Glutamatergic neuron (in vitro differentiated cells): Measurements from ENCODE around the gene TRIM28. TPM values are rescaled to one million over a fixed set of nuclear protein-coding genes. Genes with fewer than 3 reads are reported as not detected.

ENCODE experiments used
- DNase-seq: peaks from one replicate; pipeline ENCODE4 v3.0.0; 2022
- H3K27ac Mint-ChIP-seq: one replicate; pipeline ENCODE4 v1.8.0; 2020; ENCODE audit warnings: mild to moderate bottlenecking, mixed read lengths, inconsistent platforms; ENCODE audit not compliant: unreplicated experiment
- H3K27me3 Mint-ChIP-seq: one replicate; pipeline ENCODE4 v1.8.0; 2020; ENCODE audit warnings: mild to moderate bottlenecking, moderate library complexity, mixed read lengths, inconsistent platforms; ENCODE audit not compliant: unreplicated experiment
- H3K36me3 Mint-ChIP-seq: one replicate; pipeline ENCODE4 v1.8.0; 2020; ENCODE audit warnings: mild to moderate bottlenecking, mixed read lengths, inconsistent platforms; ENCODE audit not compliant: unreplicated experiment
- H3K4me1 Mint-ChIP-seq: one replicate; pipeline ENCODE4 v1.8.0; 2020; ENCODE audit warnings: mild to moderate bottlenecking, low read depth, mixed read lengths, inconsistent platforms; ENCODE audit not compliant: unreplicated experiment
- H3K4me3 Mint-ChIP-seq: one replicate; pipeline ENCODE4 v1.8.0; 2020; ENCODE audit warnings: mild to moderate bottlenecking, mixed read lengths, inconsistent platforms; ENCODE audit not compliant: unreplicated experiment
- H3K9me3 Mint-ChIP-seq: one replicate; pipeline ENCODE4 v1.8.0; 2020; ENCODE audit warnings: mild to moderate bottlenecking, moderate library complexity, mixed read lengths, inconsistent platforms; ENCODE audit not compliant: unreplicated experiment
- total RNA-seq: library from RNA; stranded (reverse); fragmentation: NEBNext Ultra II Directional; extraction: Animal tissue kit (Norgen Biotek cat#: 25700); gene quantifications from one replicate; pipeline ENCODE4 v1.2.1, GENCODE V29; 2021; ENCODE audit not compliant: unreplicated experiment
- TF ChIP-seq, protein P1 (sequence below): fragments of 200-600 bp; sonication (generic); IDR thresholded peaks from one replicate; pipeline ENCODE4 v1.5.0; 2021; ENCODE audit not compliant: partially characterized antibody, unreplicated experiment

Gene TRIM28
- total RNA-seq, 1 donor from 2014 or later = 361 TPM

GRCh38 chr19:58581227-58582141 is 37.6 kb downstream of the TRIM28 start:
- TF ChIP-seq, protein P1, sequence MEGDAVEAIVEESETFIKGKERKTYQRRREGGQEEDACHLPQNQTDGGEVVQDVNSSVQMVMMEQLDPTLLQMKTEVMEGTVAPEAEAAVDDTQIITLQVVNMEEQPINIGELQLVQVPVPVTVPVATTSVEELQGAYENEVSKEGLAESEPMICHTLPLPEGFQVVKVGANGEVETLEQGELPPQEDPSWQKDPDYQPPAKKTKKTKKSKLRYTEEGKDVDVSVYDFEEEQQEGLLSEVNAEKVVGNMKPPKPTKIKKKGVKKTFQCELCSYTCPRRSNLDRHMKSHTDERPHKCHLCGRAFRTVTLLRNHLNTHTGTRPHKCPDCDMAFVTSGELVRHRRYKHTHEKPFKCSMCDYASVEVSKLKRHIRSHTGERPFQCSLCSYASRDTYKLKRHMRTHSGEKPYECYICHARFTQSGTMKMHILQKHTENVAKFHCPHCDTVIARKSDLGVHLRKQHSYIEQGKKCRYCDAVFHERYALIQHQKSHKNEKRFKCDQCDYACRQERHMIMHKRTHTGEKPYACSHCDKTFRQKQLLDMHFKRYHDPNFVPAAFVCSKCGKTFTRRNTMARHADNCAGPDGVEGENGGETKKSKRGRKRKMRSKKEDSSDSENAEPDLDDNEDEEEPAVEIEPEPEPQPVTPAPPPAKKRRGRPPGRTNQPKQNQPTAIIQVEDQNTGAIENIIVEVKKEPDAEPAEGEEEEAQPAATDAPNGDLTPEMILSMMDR = peak; percentile 82
- Mint-ChIP-seq H3K36me3 (no peaks in the 10 kb centered on the region), H3K9me3 (peaks cover 10% of the 10 kb centered on the region), H3K4me1 (no peaks in the 10 kb centered on the region), H3K4me3 (peak overlapping the region; percentile 41), H3K27me3 (peaks cover 2% of the 10 kb centered on the region), H3K27ac (no peak overlapping the region)
- DNase-seq = peak; percentile 87

GRCh38 chr19:58582985-58583384 is 39.1 kb downstream of the TRIM28 start:
- TF ChIP-seq, protein P1 = no peak
- Mint-ChIP-seq H3K4me1 (no peaks in the 10 kb centered on the region), H3K27me3 (peaks cover 2% of the 10 kb centered on the region), H3K36me3 (no peaks in the 10 kb centered on the region), H3K27ac (no peak overlapping the region), H3K9me3 (peaks cover 10% of the 10 kb centered on the region), H3K4me3 (no peak overlapping the region)
- DNase-seq = no peak

DNA sequence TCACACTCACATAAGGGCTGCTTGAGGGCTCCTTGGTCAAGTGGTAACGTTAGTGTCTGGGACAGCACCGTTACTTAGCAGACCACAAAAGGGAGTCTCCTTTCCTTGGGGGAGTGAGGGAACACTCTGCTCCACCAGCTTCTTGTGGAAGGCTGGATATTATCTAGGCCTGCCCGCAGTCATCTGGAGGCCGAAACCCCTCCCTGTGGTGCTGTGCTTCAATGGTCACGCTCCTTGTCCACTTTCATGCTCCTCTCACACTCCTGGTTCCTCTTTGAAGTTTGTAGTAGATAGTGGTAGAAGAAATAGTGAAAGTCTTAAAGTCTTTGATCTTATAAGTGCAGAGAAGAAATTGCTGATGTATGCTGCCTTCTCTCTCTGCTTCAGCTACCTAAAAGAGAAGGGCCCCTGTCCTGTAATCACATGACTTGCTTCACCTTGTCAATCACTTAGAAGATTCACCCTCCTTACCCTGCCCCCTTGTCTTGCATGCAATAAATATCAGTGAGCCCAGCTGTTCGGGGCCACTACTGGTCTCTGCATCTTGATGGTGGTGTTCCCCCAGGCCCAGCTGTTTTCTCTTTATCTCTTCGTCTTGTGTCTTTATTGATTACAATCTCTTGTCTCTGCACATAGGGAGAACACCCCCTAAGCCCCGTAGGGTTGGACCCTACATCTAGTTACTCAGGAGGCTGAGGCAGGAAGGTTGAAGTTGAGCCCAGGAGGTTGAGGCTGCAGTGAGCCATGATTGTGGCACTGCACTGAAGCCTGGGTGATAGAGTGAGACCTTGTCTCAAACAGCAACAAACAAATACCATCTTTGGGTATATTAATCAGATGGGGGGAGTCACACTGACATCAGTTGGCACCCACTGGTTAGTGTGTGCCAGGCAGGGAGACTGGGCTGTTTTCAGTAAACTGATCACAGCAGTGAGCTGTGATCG is 40.9 kb downstream of the TRIM28 start:
- no peak overlapping the region for H3K4me3 Mint-ChIP-seq
- H3K4me1 Mint-ChIP-seq = no peaks in the 10 kb centered on the region
- H3K27ac Mint-ChIP-seq = no peak overlapping the region

DNA sequence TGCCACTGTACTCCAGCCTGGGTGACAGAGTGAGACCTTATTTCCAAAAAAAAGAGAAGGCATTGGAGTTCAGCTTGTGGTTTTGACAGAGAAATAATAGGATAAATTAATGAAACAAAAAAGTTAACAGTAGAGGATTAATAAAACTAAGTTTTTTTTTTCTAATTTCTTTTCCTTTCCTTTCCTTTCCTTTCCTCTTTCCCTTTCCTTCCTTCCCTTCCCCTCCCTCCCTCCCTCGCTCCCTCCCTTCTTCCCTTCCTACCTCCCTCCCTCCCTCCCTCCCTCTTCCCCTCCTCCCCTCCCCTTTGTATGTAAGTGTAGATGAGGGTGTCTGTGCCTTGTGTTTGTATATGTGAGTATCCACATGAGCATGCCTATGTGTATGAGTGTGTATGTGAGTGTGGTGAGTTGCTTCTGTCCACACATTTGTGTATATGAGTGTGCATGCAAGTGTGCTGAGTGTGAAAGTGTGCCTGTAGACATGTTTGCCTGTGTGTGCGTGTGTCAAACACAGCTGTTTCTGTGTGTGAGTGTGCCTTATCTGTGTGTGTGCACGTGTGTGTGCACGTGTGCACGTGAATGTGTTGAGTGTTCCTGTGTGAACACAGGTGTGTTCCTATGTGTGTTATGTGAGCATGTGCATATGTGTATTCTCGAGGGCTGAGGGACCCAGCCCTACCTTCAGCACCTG is 41.7 kb downstream of the TRIM28 start:
- Mint-ChIP-seq H3K27me3 (peaks cover 2% of the 10 kb centered on the region), H3K9me3 (peaks cover 9% of the 10 kb centered on the region), H3K27ac (no peak overlapping the region), H3K4me3 (no peak overlapping the region), H3K4me1 (no peaks in the 10 kb centered on the region), H3K36me3 (no peaks in the 10 kb centered on the region)
- TF ChIP-seq, protein P1 = no peak
- no peak for DNase-seq

More for the DNA sequence above, 40.9 kb downstream of the TRIM28 start:
- Mint-ChIP-seq H3K9me3 (peaks cover 9% of the 10 kb centered on the region), H3K36me3 (no peaks in the 10 kb centered on the region), H3K27me3 (peaks cover 2% of the 10 kb centered on the region)
- no peak for DNase-seq
- TF ChIP-seq, protein P1 = no peak
